ENCODE data around the gene RHBDD1. TPM values are rescaled to one million over a fixed set of nuclear protein-coding genes. Genes with fewer than 3 reads are reported as not detected.
A peak's percentile ranks its signal among the peaks of the same experiment; 100 is the strongest.

Gene RHBDD1
- polyA plus RNA-seq, 1 donor from 2014 or later = 5.4 TPM

GRCh38 chr2:226885769-226886435 lies 50.0 kb downstream of the RHBDD1 start:
- Histone ChIP-seq H3K9ac (ENCODE audit: low read length) (no peak overlapping the region), H3K27me3 (ENCODE audit: insufficient read depth, low read depth, low read length) (no peaks in the 10 kb centered on the region), H4K20me1 (ENCODE audit: insufficient read depth) (no peaks in the 10 kb centered on the region), H3F3A (ENCODE audit: insufficient read depth, low read length, poor library complexity, severe bottlenecking) (no peaks in the 10 kb centered on the region), H2AFZ (ENCODE audit: low read depth, low read length) (no peak overlapping the region), H3K27ac (ENCODE audit: low read length) (no peak overlapping the region), H3K4me2 (ENCODE audit: low read length) (no peak overlapping the region), H3K79me2 (replicated peaks; ENCODE audit: insufficient read depth, low read length) (no peaks in the 10 kb centered on the region), H3K36me3 (ENCODE audit: insufficient read depth, low read length) (no peaks in the 10 kb centered on the region), H3K4me3 (ENCODE audit: low read length) (no peak overlapping the region), H3K9me3 (ENCODE audit: low read length) (peaks cover 3% of the 10 kb centered on the region), H3K9me2 (ENCODE audit: insufficient read depth, low read length) (no peaks in the 10 kb centered on the region)
- TF ChIP-seq POLR2AphosphoS5 (IDR thresholded peaks at IDR 0.05) (no peak), EP300 (conservative IDR thresholded peaks at IDR 0.05; ENCODE audit: poor library complexity, severe bottlenecking) (no peak), SMC3 (conservative IDR thresholded peaks at IDR 0.05; ENCODE audit: poor library complexity) (no peak), CTCF (IDR thresholded peaks at IDR 0.05; ENCODE audit: poor library complexity, severe bottlenecking) (no peak), REST (IDR thresholded peaks at IDR 0.05; ENCODE audit: borderline replicate concordance) (no peak), MXI1 (conservative IDR thresholded peaks at IDR 0.05; ENCODE audit: poor library complexity, severe bottlenecking) (no peak), RAD21 (conservative IDR thresholded peaks at IDR 0.05) (no peak), EZH2 (IDR thresholded peaks at IDR 0.05; ENCODE audit: borderline replicate concordance, insufficient read depth, low read length, poor library complexity, severe bottlenecking) (no peak), TAF1 (IDR thresholded peaks at IDR 0.05; ENCODE audit: low read depth) (no peak)

GRCh38 chr2:226887940-226888339 lies 52.1 kb downstream of the RHBDD1 start:
- no peak overlapping the region for H3K9ac ChIP-seq (ENCODE audit: low read length)
- no peak for TF ChIP-seq MXI1 (conservative IDR thresholded peaks at IDR 0.05; ENCODE audit: poor library complexity, severe bottlenecking)
- no peaks in the 10 kb centered on the region for H3K79me2 ChIP-seq (replicated peaks; ENCODE audit: insufficient read depth, low read length)
- no peaks in the 10 kb centered on the region for H4K20me1 ChIP-seq (ENCODE audit: insufficient read depth)
- H3K4me2 ChIP-seq (ENCODE audit: low read length) = peak overlapping the region; percentile 12
- no peaks in the 10 kb centered on the region for H3K9me2 ChIP-seq (ENCODE audit: insufficient read depth, low read length)
- no peaks in the 10 kb centered on the region for H3K9me3 ChIP-seq (ENCODE audit: low read length)
- H3F3A ChIP-seq (ENCODE audit: insufficient read depth, low read length, poor library complexity, severe bottlenecking) = no peaks in the 10 kb centered on the region
- H3K27ac ChIP-seq (ENCODE audit: low read length) = peak overlapping the region; percentile 48
- H3K4me3 ChIP-seq (ENCODE audit: low read length) = no peak overlapping the region
- H3K27me3 ChIP-seq (ENCODE audit: insufficient read depth, low read depth, low read length) = no peaks in the 10 kb centered on the region
- no peaks in the 10 kb centered on the region for H3K36me3 ChIP-seq (ENCODE audit: insufficient read depth, low read length)
- no peak overlapping the region for H2AFZ ChIP-seq (ENCODE audit: low read depth, low read length)
